MCF 10A (cell line): ENCODE measurements around the gene NANOS3. TPM values are rescaled to one million over a fixed set of nuclear protein-coding genes. Genes with fewer than 3 reads are reported as not detected.

Experiments used
- BruUV-seq: library from RNA; stranded (reverse); fragments of 400-500 nt; replicated peaks from 2 replicates; lab custom pipeline; 2021; lab: Mats Ljungman, UMichigan
- CTCF ChIA-PET: fragments of 300-600 bp; sonication (Branson Sonifier 250); formaldehyde crosslinking; extraction: SDS; loops from one replicate; lab custom pipeline; 2021; ENCODE audit warnings: antibody characterized with exemption, inconsistent platforms; lab: Yijun Ruan, JAX
- POLR2A ChIA-PET: fragments of 300-600, 350-650 bp; sonication (Branson Sonifier 250); formaldehyde crosslinking; extraction: SDS; loops from one replicate; lab custom pipeline; 2020; ENCODE audit warnings: antibody characterized with exemption, inconsistent platforms; lab: Yijun Ruan, JAX
- DNase-seq: peaks from one replicate; pipeline ENCODE4 v3.0.0-alpha.2; 2018; ENCODE audit not compliant: unreplicated experiment
- H3K27ac Mint-ChIP-seq: one replicate; pipeline ENCODE4 v1.8.0; 2022; ENCODE audit warnings: mild to moderate bottlenecking, low read depth, mixed read lengths; ENCODE audit not compliant: unreplicated experiment
- H3K27me3 Mint-ChIP-seq: one replicate; pipeline ENCODE4 v1.8.0; 2022; ENCODE audit warnings: mixed read lengths; ENCODE audit not compliant: insufficient read depth, unreplicated experiment
- H3K36me3 Mint-ChIP-seq: one replicate; pipeline ENCODE4 v1.8.0; 2022; ENCODE audit warnings: mild to moderate bottlenecking, moderate library complexity, mixed read lengths; ENCODE audit not compliant: insufficient read depth, unreplicated experiment
- H3K4me1 Mint-ChIP-seq: one replicate; pipeline ENCODE4 v1.8.0; 2022; ENCODE audit warnings: mixed read lengths; ENCODE audit not compliant: insufficient read depth, unreplicated experiment
- H3K4me3 Mint-ChIP-seq: one replicate; pipeline ENCODE4 v1.8.0; 2022; ENCODE audit warnings: mild to moderate bottlenecking, moderate library complexity, mixed read lengths; ENCODE audit not compliant: unreplicated experiment
- H3K9me3 Mint-ChIP-seq: one replicate; pipeline ENCODE4 v1.8.0; 2022; ENCODE audit warnings: mixed read lengths; ENCODE audit not compliant: unreplicated experiment
- CTCF ChIP-seq: fragments of 200-600 bp; IDR thresholded peaks from one replicate; pipeline ENCODE4 v1.8.0; 2022; ENCODE audit warnings: antibody characterized with exemption, mild to moderate bottlenecking; ENCODE audit not compliant: unreplicated experiment
- intact Hi-C: fragments of 100-400 bp; cut with micrococcal nuclease; formaldehyde crosslinking; loops from 2 replicates; pipeline ENCODE4 v1.14.1; 2022
- total RNA-seq: library from RNA; stranded (reverse); gene quantifications from 2 replicates; pipeline ENCODE4 v1.2.3, GENCODE V29; 2022

The NANOS3 gene
- total RNA-seq, 1 experiment from 2014 or later = not detected

- H3K27me3 Mint-ChIP-seq = no peaks in the 10 kb centered on the region
- peak overlapping the region; percentile 75 for H3K27ac Mint-ChIP-seq
- POLR2A ChIA-PET = interaction anchor here (0.8 to 10.5 kb wide), 7 partner anchors 9 to 61 kb away, joined by 3 to 265 read pairs (median 5); partner anchors contain the start of gene ZSWIM4
- H3K36me3 Mint-ChIP-seq = peaks cover 99% of the 10 kb centered on the region
- H3K4me1 Mint-ChIP-seq = peaks cover 13% of the 10 kb centered on the region
- no TSS peak for BruUV-seq
- peak overlapping the region; percentile 46 for H3K4me3 Mint-ChIP-seq
- no peak for TF ChIP-seq CTCF
- H3K9me3 Mint-ChIP-seq = no peaks in the 10 kb centered on the region
- CTCF ChIA-PET = interaction anchor here (0.7 to 1.2 kb wide), 8 partner anchors 14 to 303 kb away, joined by 3 to 5 read pairs (median 4); no protein-coding TSS in a partner anchor
- intact Hi-C loops = no loop called here
- DNase-seq = peak; percentile 65
Measured at GRCh38 chr19:13834244-13835069, 42.5 kb upstream of the NANOS3 start.

- DNase-seq = peak; percentile 59
- peaks cover 97% of the 10 kb centered on the region for H3K36me3 Mint-ChIP-seq
- intact Hi-C loops = no loop called here
- no peak overlapping the region for H3K27ac Mint-ChIP-seq
- H3K27me3 Mint-ChIP-seq = no peaks in the 10 kb centered on the region
- ChIA-PET CTCF (interaction anchor here (0.5 to 2.6 kb wide), 6 partner anchors 11 to 276 kb away, joined by 3 to 19 read pairs (median 4); no protein-coding TSS in a partner anchor), POLR2A (interaction anchor here (1.6 to 10.5 kb wide), 5 partner anchors 15 to 89 kb away, joined by 3 to 265 read pairs (median 13); partner anchors contain the start of gene ZSWIM4)
- no peak overlapping the region for H3K4me3 Mint-ChIP-seq
- H3K9me3 Mint-ChIP-seq = no peaks in the 10 kb centered on the region
- peaks cover 13% of the 10 kb centered on the region for H3K4me1 Mint-ChIP-seq
- no TSS peak for BruUV-seq
- no peak for TF ChIP-seq CTCF
Measured at GRCh38 chr19:13835791-13836723, 40.9 kb upstream of the NANOS3 start.

GRCh38 chr19:13838435-13839129, 38.4 kb upstream of the NANOS3 start:
- CTCF ChIA-PET = interaction anchor here (1.1 to 1.5 kb wide), 2 partner anchors 24 to 55 kb away, joined by 4 to 5 read pairs; no protein-coding TSS in a partner anchor
- intact Hi-C loops = no loop called here
- Mint-ChIP-seq H3K9me3 (no peaks in the 10 kb centered on the region), H3K36me3 (peaks cover 97% of the 10 kb centered on the region), H3K27ac (peak overlapping the region; percentile 95), H3K4me1 (peaks cover 12% of the 10 kb centered on the region), H3K27me3 (no peaks in the 10 kb centered on the region), H3K4me3 (peak overlapping the region; percentile 96)
- BruUV-seq = no TSS peak
- POLR2A ChIA-PET = interaction anchor here (0.9 to 10.5 kb wide), 6 partner anchors 9 to 73 kb away, joined by 3 to 265 read pairs (median 8); partner anchors contain the start of gene ZSWIM4
- no peak for TF ChIP-seq CTCF
- DNase-seq = no peak
